ENCODE measurements around the gene TMEM232. TPM values are rescaled to one million over a fixed set of nuclear protein-coding genes. Genes with fewer than 3 reads are reported as not detected.

TMEM232 gene
- total RNA-seq, 2 experiments from 2014 or later = 0.98 to 1.1 TPM

DNA sequence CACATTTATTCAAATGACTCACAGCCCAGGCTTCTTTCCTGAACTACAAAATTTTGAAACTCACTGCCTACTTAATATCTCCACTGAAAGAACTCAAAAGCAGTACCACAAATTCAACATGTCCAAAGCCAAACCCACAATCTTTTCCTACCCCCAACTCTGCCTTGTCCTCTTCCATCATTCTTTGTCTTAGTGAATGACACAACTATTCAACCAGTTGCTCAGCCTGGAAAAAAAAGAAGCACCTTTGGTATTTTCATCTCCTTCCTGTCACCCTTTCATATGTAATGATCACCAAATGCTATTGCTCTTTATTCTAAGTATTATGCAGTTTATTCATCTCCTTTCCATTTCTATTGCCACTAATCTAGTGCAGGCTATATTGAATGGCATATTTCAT is 216.3 kb downstream of the TMEM232 start:
- Mint-ChIP-seq H3K4me3 (no peak overlapping the region), H3K36me3 (ENCODE audit: low read depth) (no peaks in the 10 kb centered on the region), H3K9me3 (no peaks in the 10 kb centered on the region), H3K27me3 (peaks cover 3% of the 10 kb centered on the region), H3K27ac (no peak overlapping the region), H3K4me1 (ENCODE audit: low read depth) (no peaks in the 10 kb centered on the region)
- DNase-seq (no peak), ATAC-seq (ENCODE audit: poor library complexity) (no peak)
- TF ChIP-seq, protein P1, sequence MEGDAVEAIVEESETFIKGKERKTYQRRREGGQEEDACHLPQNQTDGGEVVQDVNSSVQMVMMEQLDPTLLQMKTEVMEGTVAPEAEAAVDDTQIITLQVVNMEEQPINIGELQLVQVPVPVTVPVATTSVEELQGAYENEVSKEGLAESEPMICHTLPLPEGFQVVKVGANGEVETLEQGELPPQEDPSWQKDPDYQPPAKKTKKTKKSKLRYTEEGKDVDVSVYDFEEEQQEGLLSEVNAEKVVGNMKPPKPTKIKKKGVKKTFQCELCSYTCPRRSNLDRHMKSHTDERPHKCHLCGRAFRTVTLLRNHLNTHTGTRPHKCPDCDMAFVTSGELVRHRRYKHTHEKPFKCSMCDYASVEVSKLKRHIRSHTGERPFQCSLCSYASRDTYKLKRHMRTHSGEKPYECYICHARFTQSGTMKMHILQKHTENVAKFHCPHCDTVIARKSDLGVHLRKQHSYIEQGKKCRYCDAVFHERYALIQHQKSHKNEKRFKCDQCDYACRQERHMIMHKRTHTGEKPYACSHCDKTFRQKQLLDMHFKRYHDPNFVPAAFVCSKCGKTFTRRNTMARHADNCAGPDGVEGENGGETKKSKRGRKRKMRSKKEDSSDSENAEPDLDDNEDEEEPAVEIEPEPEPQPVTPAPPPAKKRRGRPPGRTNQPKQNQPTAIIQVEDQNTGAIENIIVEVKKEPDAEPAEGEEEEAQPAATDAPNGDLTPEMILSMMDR (IDR thresholded peaks at IDR 0.05) = no peak
- Histone ChIP-seq H3K4me3 (ENCODE audit: low read length) (no peak overlapping the region), H3K4me1 (ENCODE audit: insufficient read depth, low read length) (no peaks in the 10 kb centered on the region), H3K9me3 (ENCODE audit: control insufficient read depth in 1 of 2, insufficient read depth in 1 of 2, low read length in 2 of 2) (no peaks in the 10 kb centered on the region), H3K27me3 (ENCODE audit: control insufficient read depth in 1 of 2, insufficient read depth in 2 of 2, low read length in 2 of 2) (no peaks in the 10 kb centered on the region), H3K36me3 (ENCODE audit: insufficient read depth, low read length) (no peaks in the 10 kb centered on the region), H3K27ac (ENCODE audit: low read depth in 1 of 2, low read length in 2 of 2) (no peak overlapping the region)
- ChIA-PET POLR2A (no interaction called here), CTCF (no interaction called here)
- intact Hi-C loops (cut with DNase I, micrococcal nuclease) = no loop called here

DNA sequence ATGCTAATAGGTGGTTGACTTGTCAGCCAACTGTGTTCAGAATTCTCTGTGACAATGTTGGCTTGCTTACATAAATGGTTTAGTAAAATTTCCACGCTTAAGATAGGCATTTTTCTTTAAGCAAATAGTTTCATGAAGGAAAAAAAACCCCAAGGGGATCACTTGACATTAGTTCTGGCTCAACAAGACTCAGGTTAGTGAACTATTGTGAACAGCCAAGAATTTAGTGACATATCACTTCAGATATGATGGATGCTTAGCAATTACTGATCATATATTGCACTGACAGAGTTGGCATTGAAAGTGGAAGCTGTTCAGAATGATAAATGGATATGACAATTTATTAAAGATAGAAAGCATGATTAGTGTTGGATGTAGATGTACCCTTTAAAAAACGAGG is 218.5 kb downstream of the TMEM232 start:
- no peak overlapping the region for H3K4me3 ChIP-seq (ENCODE audit: low read length)
- Mint-ChIP-seq H3K9me3 (no peaks in the 10 kb centered on the region), H3K4me1 (ENCODE audit: low read depth) (no peaks in the 10 kb centered on the region), H3K27ac (no peak overlapping the region), H3K27me3 (peaks cover 3% of the 10 kb centered on the region), H3K36me3 (ENCODE audit: low read depth) (no peaks in the 10 kb centered on the region), H3K4me3 (no peak overlapping the region)
- H3K9me3 ChIP-seq (ENCODE audit: control insufficient read depth in 1 of 2, insufficient read depth in 1 of 2, low read length in 2 of 2) = no peaks in the 10 kb centered on the region
- TF ChIP-seq, protein P1 (IDR thresholded peaks at IDR 0.05) = no peak
- no peak for DNase-seq
- ChIA-PET CTCF (interaction anchor here (0.6 kb wide), 1 partner anchor 42 kb away, joined by 3 read pairs; no protein-coding TSS in a partner anchor), POLR2A (no interaction called here)
- H3K27me3 ChIP-seq (ENCODE audit: control insufficient read depth in 1 of 2, insufficient read depth in 2 of 2, low read length in 2 of 2) = no peaks in the 10 kb centered on the region
- H3K4me1 ChIP-seq (ENCODE audit: insufficient read depth, low read length) = no peaks in the 10 kb centered on the region
- H3K36me3 ChIP-seq (ENCODE audit: insufficient read depth, low read length) = no peaks in the 10 kb centered on the region
- H3K27ac ChIP-seq (ENCODE audit: low read depth in 1 of 2, low read length in 2 of 2) = no peak overlapping the region
- ATAC-seq (ENCODE audit: poor library complexity) = no peak
- intact Hi-C loops (cut with DNase I, micrococcal nuclease) = no loop called here

DNA sequence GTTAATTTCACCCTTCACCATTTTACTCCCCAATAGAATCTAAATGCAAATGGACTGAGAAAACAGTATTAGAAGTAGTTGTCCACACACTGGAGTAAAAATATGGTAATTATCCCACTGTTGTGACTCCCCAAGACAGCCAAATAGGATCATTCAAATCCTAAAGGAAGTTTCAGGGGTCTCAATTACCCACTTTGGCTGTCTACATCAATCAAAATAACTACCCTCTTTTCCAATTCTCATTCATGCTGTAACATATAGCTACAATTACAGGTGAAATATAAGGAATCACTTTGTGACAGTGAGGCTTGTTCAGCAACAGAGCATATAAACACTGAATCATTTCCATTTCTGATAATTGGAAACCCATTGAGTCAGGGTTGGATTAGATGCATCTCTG is 220.1 kb downstream of the TMEM232 start:
- Mint-ChIP-seq H3K36me3 (ENCODE audit: low read depth) (no peaks in the 10 kb centered on the region), H3K4me1 (ENCODE audit: low read depth) (no peaks in the 10 kb centered on the region), H3K27ac (no peak overlapping the region), H3K27me3 (no peaks in the 10 kb centered on the region), H3K4me3 (no peak overlapping the region), H3K9me3 (no peaks in the 10 kb centered on the region)
- Histone ChIP-seq H3K36me3 (ENCODE audit: insufficient read depth, low read length) (no peaks in the 10 kb centered on the region), H3K27me3 (ENCODE audit: control insufficient read depth in 1 of 2, insufficient read depth in 2 of 2, low read length in 2 of 2) (no peaks in the 10 kb centered on the region), H3K4me3 (ENCODE audit: low read length) (no peak overlapping the region), H3K4me1 (ENCODE audit: insufficient read depth, low read length) (no peaks in the 10 kb centered on the region), H3K27ac (ENCODE audit: low read depth in 1 of 2, low read length in 2 of 2) (no peak overlapping the region), H3K9me3 (ENCODE audit: control insufficient read depth in 1 of 2, insufficient read depth in 1 of 2, low read length in 2 of 2) (no peaks in the 10 kb centered on the region)
- no peak for DNase-seq
- no peak for ATAC-seq (ENCODE audit: poor library complexity)
- CTCF ChIA-PET = no interaction called here
- intact Hi-C loops (cut with DNase I, micrococcal nuclease) = no loop called here
- TF ChIP-seq, protein P1 (IDR thresholded peaks at IDR 0.05) = no peak
- POLR2A ChIA-PET = no interaction called here

Data from CD4-positive, alpha-beta T cell (primary cell).